HG03025 (cell line): ENCODE results near the gene CNTN6.
A peak's percentile ranks its signal among the peaks of the same experiment; 100 is the strongest.

Experiments used
- ATAC-seq: cut with Tn5 transposase; IDR thresholded peaks from one replicate; pipeline ENCODE4 v1.9.1; 2021; ENCODE audit warnings: mild to moderate bottlenecking, moderate library complexity; ENCODE audit not compliant: unreplicated experiment, low FRiP score

Gene CNTN6

GRCh38 chr3:1400571-1400970, 307.7 kb downstream of the CNTN6 start:
- ATAC-seq = no peak

GRCh38 chr3:1404270-1404962, 311.6 kb downstream of the CNTN6 start:
- ATAC-seq = no peak

- no peak for ATAC-seq
Measured at GRCh38 chr3:1406250-1406649, 313.4 kb downstream of the CNTN6 start.

GRCh38 chr3:1421577-1421976, 328.8 kb downstream of the CNTN6 start:
- ATAC-seq = no peak

GRCh38 chr3:1423566-1424089, 330.8 kb downstream of the CNTN6 start:
- no peak for ATAC-seq

GRCh38 chr3:1439395-1439794, 346.6 kb downstream of the CNTN6 start:
- ATAC-seq = peak; percentile 59

- ATAC-seq = no peak
Measured at GRCh38 chr3:1442271-1442670, 349.4 kb downstream of the CNTN6 start.

GRCh38 chr3:1444195-1444594, 351.4 kb downstream of the CNTN6 start:
- ATAC-seq = no peak

GRCh38 chr3:1446531-1446930, 353.7 kb downstream of the CNTN6 start:
- ATAC-seq = no peak

- no peak for ATAC-seq
Measured at GRCh38 chr3:1447452-1447851, 354.6 kb downstream of the CNTN6 start.

GRCh38 chr3:1448443-1448842, 355.6 kb downstream of the CNTN6 start:
- ATAC-seq = no peak
